Measurements from ENCODE around the gene CSF3R.
A peak's percentile ranks its signal among the peaks of the same experiment; 100 is the strongest.

GRCh38 chr1:36448530-36449056 is 34.1 kb downstream of the CSF3R start:
- no peak for TF ChIP-seq GABPA (tag; conservative IDR thresholded peaks at IDR 0.05; ENCODE audit: low read depth)
- TF ChIP-seq ZNF253 (CRISPR knock-in tag; conservative IDR thresholded peaks at IDR 0.05): no peak
- TF ChIP-seq RAD21 (CRISPR knock-in tag; conservative IDR thresholded peaks at IDR 0.05 in 1 of 2, IDR thresholded peaks at IDR 0.05 in 1 of 2): peak in 1 of 2 experiments; percentile 35; a peak in 2 of 4 replicates
- TF ChIP-seq TAF7 (tag; IDR thresholded peaks at IDR 0.05): no peak
- TF ChIP-seq CHD1 (IDR thresholded peaks at IDR 0.05; ENCODE audit: low read length): no peak
- TF ChIP-seq ETS2 (tag; IDR thresholded peaks at IDR 0.05; ENCODE audit: borderline replicate concordance, poor library complexity, severe bottlenecking): no peak
- TF ChIP-seq NFATC3 (IDR thresholded peaks at IDR 0.05): no peak; the same call in 1 of the 2 replicates
- no peak for TF ChIP-seq ELK1 (CRISPR knock-in tag; IDR thresholded peaks at IDR 0.05)
- no peak for TF ChIP-seq TCF7L2 (IDR thresholded peaks at IDR 0.05; ENCODE audit: low read depth, low read length)
- TF ChIP-seq KLF10 (CRISPR knock-in tag; IDR thresholded peaks at IDR 0.05): no peak

All from K562 (cell line).